HG03521 (cell line): ENCODE results near the gene CKAP5.

ENCODE experiments used
- ATAC-seq: cut with Tn5 transposase; IDR thresholded peaks from one replicate; pipeline ENCODE4 v1.9.1; 2021; ENCODE audit warnings: mild to moderate bottlenecking, moderate library complexity; ENCODE audit not compliant: unreplicated experiment

The CKAP5 gene

DNA sequence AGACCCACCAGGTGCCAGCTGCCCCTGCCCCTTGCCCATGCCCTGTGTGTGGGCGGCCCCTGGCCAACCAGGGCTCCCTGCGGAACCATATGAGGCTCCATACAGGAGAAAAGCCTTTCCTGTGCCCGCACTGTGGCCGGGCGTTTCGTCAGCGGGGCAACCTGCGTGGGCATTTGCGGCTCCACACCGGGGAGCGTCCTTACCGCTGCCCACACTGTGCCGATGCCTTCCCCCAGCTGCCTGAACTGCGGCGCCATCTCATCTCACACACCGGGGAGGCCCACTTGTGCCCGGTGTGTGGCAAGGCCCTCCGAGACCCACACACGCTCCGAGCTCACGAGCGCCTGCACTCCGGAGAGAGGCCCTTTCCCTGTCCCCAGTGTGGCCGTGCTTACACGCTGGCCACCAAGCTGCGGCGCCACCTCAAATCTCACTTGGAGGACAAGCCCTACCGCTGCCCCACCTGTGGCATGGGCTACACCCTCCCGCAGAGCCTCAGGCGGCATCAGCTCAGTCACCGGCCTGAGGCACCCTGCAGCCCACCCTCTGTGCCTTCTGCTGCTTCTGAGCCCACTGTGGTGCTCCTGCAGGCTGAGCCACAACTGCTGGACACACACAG is 140.9 kb downstream of the CKAP5 start:
- no peak for ATAC-seq

DNA sequence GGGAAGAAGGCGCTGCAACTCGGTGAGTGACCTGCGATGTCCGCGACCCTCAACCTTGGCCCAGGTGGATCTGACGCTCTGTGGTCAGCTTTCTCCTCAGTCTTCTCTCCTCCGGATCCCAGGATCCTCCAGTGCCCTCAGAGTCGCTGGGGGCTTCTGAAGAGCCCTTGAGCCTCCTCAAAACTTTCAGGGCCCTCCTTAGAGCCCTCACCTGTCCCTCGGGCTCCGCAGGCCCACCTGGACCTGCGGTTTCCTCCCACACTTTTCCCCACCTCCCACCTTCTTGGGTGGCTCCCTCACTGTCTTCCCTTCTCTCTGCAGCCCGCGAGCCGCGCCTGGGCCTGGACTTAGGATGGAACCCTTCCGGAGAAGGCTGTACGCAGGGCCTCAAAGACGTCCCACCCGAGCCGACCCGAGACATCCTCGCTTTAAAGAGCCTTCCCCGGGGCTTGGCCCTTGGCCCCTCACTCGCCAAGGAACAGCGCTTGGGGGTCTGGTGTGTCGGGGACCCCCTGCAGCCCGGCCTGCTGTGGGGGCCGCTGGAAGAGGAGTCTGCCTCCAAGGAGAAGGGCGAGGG is 144.9 kb downstream of the CKAP5 start:
- no peak for ATAC-seq

DNA sequence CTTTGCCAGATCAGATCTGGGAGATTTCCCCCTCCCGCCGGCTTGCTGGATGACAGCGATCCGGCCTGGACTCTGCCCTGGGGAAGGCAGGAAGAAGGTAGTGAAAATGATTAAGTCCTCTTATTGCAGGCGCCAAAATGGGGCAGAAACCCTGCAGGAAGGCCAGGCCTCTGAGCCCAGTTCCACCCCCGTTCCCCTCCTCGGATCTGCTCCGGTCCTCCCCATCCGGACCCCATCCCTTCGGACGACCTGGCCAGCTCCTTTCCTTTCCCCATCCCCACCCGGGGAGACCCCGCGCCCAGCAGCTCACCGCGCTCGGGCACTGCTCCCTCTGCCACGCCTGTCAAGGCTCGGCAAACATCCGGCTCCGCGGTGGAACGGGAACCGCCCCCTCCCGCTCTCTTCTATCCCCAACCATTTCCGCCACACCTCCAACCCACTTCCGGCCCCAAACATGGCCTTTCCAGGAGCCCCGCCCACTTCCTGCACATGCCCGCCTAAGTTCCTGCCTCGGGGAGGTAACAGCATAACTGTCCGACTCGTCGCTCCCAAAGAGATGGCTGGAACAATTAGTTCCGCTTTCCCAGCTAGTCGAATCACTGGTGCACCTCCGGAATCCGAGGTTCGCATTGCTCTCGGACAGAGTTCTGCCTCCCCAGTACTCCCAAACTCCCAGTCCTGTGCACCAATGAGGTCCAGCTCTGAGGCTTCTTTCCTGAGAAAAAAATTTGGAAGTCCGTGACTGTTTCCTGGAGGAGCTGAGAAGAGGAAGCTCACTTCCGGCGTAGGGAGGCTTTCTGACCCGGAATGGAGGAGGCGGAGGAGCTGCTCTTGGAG is 145.6 kb downstream of the CKAP5 start, which contains the start of the genes ARHGAP1 and ZNF408:
ARHGAP1 (minus strand) TSS at position 379 of the 837 bp plus-strand sequence. CDS start 4,512 bp downstream, outside the sequence.
ZNF408 (plus strand) TSS at position 791 of the 837 bp plus-strand sequence; CDS start at position 808, 17 bp downstream.
- peak; percentile 92 for ATAC-seq

DNA sequence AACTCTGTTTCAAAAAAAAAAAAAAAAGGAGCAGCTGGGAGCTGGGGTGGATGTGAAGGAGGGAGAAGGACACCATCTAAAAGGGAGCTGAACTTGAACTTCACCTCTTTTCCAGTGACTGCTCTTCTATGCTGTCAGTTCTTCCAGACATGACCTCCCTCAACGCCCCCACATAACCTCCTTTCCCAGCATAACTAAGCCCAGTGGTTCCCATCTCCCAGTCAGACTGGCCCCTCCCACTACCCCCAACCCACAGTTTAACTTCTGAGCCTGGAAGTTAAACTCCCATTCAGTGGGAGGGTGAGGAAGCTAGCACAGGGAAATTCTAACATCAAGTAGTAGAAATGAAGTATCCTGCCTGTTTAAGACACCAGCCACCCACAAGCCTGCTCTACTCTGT is 147.5 kb downstream of the CKAP5 start:
- no peak for ATAC-seq

DNA sequence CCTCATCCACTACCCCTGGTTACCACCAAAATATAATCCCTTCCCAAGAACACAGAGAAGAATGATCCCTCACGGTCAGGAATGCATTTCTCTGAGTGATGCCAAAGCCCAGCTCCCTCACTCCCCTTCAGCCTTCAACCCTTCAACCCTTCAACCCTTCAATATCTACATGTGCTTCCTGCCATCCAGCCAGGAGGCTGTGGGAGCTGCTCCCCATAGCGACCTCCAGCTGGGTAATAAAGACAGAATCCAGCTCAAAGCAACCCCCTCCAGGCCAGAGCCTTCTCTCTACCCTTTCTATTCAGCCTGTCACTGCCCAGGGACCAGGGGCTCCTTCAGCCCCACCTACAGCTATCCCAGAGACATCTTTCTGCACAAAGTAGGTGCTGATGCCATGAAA is 148.4 kb downstream of the CKAP5 start:
- ATAC-seq, result no peak

DNA sequence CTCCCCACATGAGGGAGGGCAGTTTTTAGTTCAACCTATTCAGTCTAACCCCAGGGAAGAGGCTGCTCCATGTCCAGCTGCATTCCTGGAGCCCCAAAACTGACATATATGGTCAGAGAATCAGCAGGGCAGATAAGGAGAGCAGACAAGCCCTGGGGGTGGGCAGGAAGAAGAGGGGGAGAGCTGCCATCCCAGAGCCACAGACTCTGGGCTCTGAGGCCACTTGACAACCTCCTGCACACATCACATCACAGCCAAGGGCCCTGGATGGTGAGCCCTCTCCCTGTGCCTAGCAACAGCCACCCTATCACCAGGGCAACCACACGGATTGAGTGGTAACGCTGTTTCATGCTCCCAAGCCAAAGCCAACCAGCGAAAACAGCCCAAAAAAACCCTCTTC is 148.8 kb downstream of the CKAP5 start:
- ATAC-seq, result no peak

DNA sequence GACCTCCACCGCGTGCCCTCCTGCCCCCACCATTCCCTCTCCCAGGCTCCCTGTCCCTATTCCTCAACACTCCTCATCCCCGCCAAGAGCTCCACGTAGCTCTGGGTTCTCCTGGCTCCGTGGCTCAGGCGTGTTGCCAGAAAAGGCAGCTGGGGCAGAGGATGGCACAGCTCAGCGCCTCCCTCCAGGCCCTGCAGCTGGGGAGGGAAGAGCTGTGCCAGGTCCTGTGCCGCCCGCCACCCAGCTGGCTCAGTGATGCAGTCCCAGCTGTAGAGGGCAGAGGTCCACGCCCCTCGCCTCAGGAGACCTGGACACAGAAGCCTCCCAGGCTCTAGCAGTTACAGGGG is 149.9 kb downstream of the CKAP5 start:
- ATAC-seq, result no peak

DNA sequence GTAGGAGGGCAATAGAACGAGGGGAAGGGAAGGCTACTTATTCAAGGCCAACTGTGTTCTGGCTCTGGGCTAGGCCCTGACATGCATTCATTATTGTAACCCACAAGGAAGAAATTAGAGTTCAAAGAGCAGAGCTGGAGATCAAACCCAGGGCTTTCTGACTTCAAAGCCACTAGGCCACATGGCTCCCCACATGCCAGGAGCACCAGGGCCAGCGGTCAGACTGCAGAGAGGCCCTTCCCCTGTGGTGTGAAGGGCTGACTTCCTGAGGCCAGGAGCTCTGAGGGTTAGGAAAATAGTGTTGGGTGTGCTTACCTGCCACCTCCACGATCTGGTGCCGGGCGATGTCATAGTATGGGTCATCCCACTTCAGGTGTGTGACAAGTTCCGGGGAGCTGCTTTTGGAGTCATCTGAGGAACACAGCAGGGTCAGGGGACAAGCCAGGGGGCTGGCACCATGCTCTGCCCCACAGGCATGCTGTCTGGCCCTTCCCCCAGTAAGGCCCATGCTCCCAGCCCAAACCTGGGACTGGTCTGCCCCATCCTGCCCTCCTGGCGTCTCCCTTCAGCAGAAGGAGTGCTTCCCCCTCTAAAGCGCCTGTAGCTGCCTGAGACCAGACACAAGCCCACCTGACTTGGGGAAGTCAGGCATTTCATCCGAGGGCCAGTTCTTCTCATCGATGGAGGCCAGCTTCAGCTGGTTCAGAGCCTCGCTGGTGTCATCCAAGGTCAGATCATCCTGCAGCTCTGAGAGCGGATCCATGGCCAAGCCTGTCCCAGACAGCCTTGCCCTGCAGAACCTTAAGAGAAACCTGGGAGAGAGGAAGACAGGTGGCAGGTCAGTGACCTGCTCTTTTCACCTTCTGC is 150.5 kb downstream of the CKAP5 start:
- ATAC-seq, result no peak

DNA sequence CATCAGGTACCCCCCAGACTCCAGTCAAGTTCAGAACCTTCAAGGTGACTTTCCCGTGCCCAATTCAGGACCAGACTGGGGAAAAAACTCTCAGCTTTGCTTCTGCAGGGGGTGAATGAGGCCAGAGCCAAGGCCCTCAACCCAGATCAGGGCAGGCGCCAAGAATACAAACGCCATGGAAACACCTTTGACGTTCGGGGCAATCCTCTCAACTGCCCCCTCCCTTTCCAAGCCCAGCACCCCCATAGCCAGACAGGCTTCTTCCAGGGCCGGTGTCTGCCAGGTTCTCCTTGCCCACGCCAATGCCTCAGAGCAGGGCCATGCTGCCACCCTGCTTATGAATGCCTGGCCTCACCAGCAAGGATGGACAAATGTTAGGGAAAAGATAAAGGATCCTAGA is 151.5 kb downstream of the CKAP5 start:
- ATAC-seq, result no peak

DNA sequence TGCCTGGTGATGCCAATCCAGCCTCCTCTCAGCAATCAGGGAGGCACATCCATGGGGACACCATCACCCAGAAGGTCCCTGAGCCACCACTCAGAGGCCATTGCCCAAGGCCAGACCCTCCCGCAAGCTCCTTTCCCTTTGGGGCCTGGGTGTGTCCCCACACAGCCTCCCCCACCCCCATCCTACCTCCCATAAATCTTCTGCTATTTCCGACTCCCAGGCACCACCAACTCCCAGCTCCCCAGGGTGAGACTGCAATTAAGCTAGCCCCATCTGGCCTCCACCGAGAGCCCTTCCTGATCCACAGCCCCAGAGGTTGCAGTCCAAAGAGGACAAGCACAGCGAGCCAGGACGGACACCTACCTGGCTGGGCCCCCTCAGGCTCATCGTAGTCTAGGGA is 152.0 kb downstream of the CKAP5 start:
- ATAC-seq, result no peak

DNA sequence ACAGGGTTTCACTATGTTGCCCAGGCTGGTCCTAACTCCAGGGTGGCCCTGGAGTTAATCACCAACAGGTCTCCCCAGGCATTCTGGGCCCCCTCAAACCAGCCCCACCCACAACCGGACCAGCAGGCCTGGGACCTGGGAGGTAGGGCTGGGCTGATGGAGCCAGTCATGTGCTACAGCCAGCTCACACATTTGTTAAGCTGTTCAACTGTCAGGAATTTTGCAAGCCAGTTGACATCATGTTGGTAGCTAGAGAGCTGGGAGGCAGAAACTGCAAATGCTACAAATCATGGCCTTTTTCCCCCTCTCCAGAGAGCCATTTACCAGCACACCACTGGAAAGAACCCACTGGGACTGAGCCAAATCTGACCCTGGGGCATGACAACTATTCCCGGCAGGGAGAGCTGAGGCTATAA is 152.5 kb downstream of the CKAP5 start:
- no peak for ATAC-seq
